Osteoblast (primary cell): ENCODE results near the gene SSX2IP. TPM values are rescaled to one million over a fixed set of nuclear protein-coding genes. Genes with fewer than 3 reads are reported as not detected.

Experiments
- DNase-seq: peaks from one replicate; pipeline ENCODE4 v3.0.0; 2011; ENCODE audit warnings: low spot score, mixed read lengths; ENCODE audit not compliant: insufficient read length; ENCODE audit errors: missing footprints
- H2AFZ ChIP-seq: 2 replicates; pipeline ENCODE4 v1.6.0; 2011; ENCODE audit warnings: mild to moderate bottlenecking, low read length
- H3K27ac ChIP-seq: 2 replicates; pipeline ENCODE4 v1.5.1; 2011; ENCODE audit warnings: mild to moderate bottlenecking, low read depth, low read length, moderate library complexity
- H3K27me3 ChIP-seq: 2 replicates; pipeline ENCODE4 v1.6.0; 2012; ENCODE audit warnings: mild to moderate bottlenecking, control low read depth, inconsistent platforms, low read length, moderate library complexity; ENCODE audit not compliant: insufficient read depth
- H3K36me3 ChIP-seq: 2 replicates; pipeline ENCODE4 v1.5.1; 2011; ENCODE audit warnings: mild to moderate bottlenecking, low read length, control low read depth, moderate library complexity; ENCODE audit not compliant: insufficient read depth
- H3K4me1 ChIP-seq: 2 replicates; pipeline ENCODE4 v1.5.1; 2011; ENCODE audit warnings: mild to moderate bottlenecking, low read length, control low read depth, moderate library complexity; ENCODE audit not compliant: insufficient read depth
- H3K4me2 ChIP-seq: 2 replicates; pipeline ENCODE4 v1.6.0; 2011; ENCODE audit warnings: mild to moderate bottlenecking, low read length; ENCODE audit not compliant: insufficient read depth
- H3K4me3 ChIP-seq: fragments of 200-600 bp; sonication (generic); 3 replicates; pipeline ENCODE4 v1.5.1; 2012; ENCODE audit warnings: mild to moderate bottlenecking, low read length, inconsistent platforms; ENCODE audit not compliant: insufficient read depth
- H3K79me2 ChIP-seq: 2 replicates; pipeline ENCODE4 v1.6.0; 2012; ENCODE audit warnings: mild to moderate bottlenecking, low read length, control low read depth, inconsistent platforms; ENCODE audit not compliant: insufficient read depth
- H3K9me3 ChIP-seq: 2 replicates; pipeline ENCODE4 v1.5.1; 2011; ENCODE audit warnings: low read depth, low read length, control low read depth
- H4K20me1 ChIP-seq: 2 replicates; pipeline ENCODE4 v1.6.0; 2012; ENCODE audit warnings: mild to moderate bottlenecking, low read length, control low read depth; ENCODE audit not compliant: insufficient read depth
- total RNA-seq: library from RNA; depleted of rRNA; stranded (reverse); fragments of >200 nt; gene quantifications from 2 replicates; pipeline ENCODE4 v1.2.3, GENCODE V29; 2012
- TF ChIP-seq, protein P1 (sequence below): IDR thresholded peaks from 2 replicates; pipeline ENCODE4 v1.5.1; 2011; ENCODE audit warnings: mild to moderate bottlenecking, low read depth, low read length, moderate library complexity; ENCODE audit errors: extremely low read depth

Gene SSX2IP
- total RNA-seq, 1 donor = 10.9 TPM

DNA sequence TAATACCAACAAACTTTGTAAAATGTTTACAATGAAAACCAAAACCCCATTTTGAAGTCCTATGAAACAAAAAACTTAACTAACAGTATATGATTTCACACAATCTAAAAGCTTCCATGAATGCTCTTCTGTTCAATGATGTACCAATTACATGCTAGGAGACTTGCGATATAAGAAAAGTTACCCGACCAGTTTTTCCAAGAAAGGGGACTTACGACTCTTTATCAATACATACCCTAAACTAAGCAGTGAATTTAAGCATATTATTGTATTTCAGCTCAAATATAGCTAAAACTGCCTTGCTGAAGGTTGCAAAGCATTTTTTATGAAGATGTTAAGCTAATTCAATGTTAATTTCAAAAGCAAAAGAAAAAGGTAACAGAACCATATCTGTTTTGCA lies 15.6 kb downstream of the SSX2IP start:
- Histone ChIP-seq H3K4me2 (no peak overlapping the region), H3K9me3 (no peaks in the 10 kb centered on the region), H3K4me3 (no peak overlapping the region), H3K27me3 (no peaks in the 10 kb centered on the region), H4K20me1 (no peaks in the 10 kb centered on the region), H3K27ac (no peak overlapping the region), H3K36me3 (no peaks in the 10 kb centered on the region), H3K79me2 (peaks cover 25% of the 10 kb centered on the region), H3K4me1 (peaks cover 1% of the 10 kb centered on the region), H2AFZ (no peak overlapping the region)
- TF ChIP-seq, protein P1, sequence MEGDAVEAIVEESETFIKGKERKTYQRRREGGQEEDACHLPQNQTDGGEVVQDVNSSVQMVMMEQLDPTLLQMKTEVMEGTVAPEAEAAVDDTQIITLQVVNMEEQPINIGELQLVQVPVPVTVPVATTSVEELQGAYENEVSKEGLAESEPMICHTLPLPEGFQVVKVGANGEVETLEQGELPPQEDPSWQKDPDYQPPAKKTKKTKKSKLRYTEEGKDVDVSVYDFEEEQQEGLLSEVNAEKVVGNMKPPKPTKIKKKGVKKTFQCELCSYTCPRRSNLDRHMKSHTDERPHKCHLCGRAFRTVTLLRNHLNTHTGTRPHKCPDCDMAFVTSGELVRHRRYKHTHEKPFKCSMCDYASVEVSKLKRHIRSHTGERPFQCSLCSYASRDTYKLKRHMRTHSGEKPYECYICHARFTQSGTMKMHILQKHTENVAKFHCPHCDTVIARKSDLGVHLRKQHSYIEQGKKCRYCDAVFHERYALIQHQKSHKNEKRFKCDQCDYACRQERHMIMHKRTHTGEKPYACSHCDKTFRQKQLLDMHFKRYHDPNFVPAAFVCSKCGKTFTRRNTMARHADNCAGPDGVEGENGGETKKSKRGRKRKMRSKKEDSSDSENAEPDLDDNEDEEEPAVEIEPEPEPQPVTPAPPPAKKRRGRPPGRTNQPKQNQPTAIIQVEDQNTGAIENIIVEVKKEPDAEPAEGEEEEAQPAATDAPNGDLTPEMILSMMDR = no peak
- DNase-seq = no peak

DNA sequence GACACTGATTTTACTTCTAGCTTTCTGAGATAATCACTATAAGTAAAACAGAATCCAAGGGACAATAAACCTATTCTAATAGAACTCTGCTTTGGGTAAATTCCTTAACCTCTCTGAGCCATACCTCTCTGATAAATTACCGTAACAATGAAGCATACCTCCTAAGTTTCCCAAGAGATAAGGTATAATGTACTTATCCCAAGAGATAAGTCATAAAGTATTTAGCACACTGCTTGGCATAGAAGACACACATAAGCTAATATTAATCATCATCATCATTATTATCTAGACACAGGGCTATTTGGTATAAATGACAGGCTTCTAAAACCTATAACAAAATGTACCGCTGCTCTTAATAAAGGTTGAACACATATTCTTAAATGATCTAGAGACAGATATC lies 16.2 kb downstream of the SSX2IP start:
- Histone ChIP-seq H3K9me3 (no peaks in the 10 kb centered on the region), H3K36me3 (no peaks in the 10 kb centered on the region), H4K20me1 (no peaks in the 10 kb centered on the region), H3K4me1 (peaks cover 6% of the 10 kb centered on the region), H3K79me2 (peaks cover 23% of the 10 kb centered on the region), H3K27me3 (no peaks in the 10 kb centered on the region), H2AFZ (no peak overlapping the region), H3K4me2 (no peak overlapping the region), H3K4me3 (no peak overlapping the region), H3K27ac (no peak overlapping the region)
- no peak for DNase-seq
- TF ChIP-seq, protein P1 = no peak

DNA sequence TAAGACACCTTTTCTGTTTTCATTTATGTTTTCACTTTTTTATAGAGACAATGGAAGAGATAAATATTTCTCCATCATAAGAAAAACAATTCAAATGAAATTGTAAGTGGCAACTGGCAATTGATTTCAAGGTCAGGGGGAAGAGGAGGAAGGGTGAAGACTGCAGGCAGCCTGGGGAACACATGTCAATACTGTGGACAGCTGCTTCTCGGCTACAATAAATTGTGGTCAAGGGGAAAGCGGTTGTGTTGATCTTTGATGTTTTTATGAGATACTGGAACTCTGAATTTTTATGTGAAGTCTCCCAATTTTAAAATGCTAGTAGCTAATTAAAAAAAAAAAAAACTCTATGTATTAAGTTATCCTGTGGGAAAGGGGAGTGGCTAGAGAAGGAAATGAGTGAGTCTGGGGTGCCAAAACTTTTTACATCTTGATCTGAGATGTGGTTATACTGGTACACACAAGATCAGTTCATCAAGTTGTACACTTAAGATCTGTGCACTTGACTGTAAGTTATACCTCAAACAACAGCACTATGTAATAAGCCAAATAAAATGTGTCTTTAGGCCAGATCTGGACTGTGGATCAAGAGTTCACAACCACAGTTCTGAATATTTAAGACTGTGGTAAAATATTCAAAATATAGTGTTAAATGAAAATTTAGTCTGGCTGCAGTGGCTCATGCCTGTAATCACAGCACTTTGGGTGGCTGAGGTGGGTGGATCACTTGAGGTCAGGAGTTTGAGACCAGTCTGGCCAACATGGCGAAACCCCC lies 18.0 kb downstream of the SSX2IP start:
- no peak for DNase-seq
- Histone ChIP-seq H3K9me3 (no peaks in the 10 kb centered on the region), H2AFZ (no peak overlapping the region), H3K27ac (no peak overlapping the region), H3K4me3 (no peak overlapping the region), H3K4me1 (peaks cover 6% of the 10 kb centered on the region), H3K79me2 (peaks cover 11% of the 10 kb centered on the region), H3K36me3 (no peaks in the 10 kb centered on the region), H3K27me3 (no peaks in the 10 kb centered on the region), H4K20me1 (no peaks in the 10 kb centered on the region), H3K4me2 (no peak overlapping the region)
- TF ChIP-seq, protein P1 = no peak

DNA sequence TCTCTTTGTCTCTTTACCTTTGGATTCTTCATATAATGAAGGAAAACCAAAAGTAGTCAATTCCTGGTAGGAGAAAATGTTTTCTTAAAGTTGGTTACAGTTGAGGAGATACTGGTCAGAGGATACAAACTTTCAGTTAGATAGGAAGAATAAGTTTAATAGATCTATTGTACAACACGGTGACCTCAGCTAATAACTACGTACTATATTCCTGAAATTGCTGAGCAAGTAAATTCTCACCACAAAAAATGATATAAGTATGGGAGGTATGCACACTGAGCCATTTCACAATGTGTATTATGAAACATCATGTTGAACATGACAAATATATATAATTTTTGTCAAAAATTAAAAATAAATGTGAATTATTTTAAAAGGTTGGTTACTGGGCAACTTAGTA lies 20.4 kb downstream of the SSX2IP start:
- no peak overlapping the region for H3K27ac ChIP-seq
- H4K20me1 ChIP-seq = no peaks in the 10 kb centered on the region
- TF ChIP-seq, protein P1 = no peak
- no peak overlapping the region for H3K4me3 ChIP-seq
- no peaks in the 10 kb centered on the region for H3K9me3 ChIP-seq
- peaks cover 17% of the 10 kb centered on the region for H3K4me1 ChIP-seq
- no peak for DNase-seq
- peaks cover 8% of the 10 kb centered on the region for H3K79me2 ChIP-seq
- H3K36me3 ChIP-seq = no peaks in the 10 kb centered on the region
- peak overlapping the region; percentile 22 for H3K4me2 ChIP-seq
- no peak overlapping the region for H2AFZ ChIP-seq
- H3K27me3 ChIP-seq = no peaks in the 10 kb centered on the region
